PC-3 (cell line): ENCODE data around the gene IL4I1. TPM values are rescaled to one million over a fixed set of nuclear protein-coding genes. Genes with fewer than 3 reads are reported as not detected.

Source experiments
- ATAC-seq: fragments of 200-7000 bp; cut with Tn5 transposase; 2 replicates; pipeline ENCODE4 v1.9.1; 2020; ENCODE audit warnings: mild to moderate bottlenecking, moderate library complexity
- BruUV-seq: library from RNA; stranded (reverse); fragments of 400-500 nt; replicated peaks from 2 replicates; lab custom pipeline; 2021; lab: Mats Ljungman, UMichigan
- CTCF ChIA-PET: fragments of 300-600 bp; sonication (Branson Sonifier 250); formaldehyde crosslinking; loops from one replicate; lab custom pipeline; 2022; ENCODE audit warnings: antibody characterized with exemption; lab: Charles Lee
- POLR2A ChIA-PET: fragments of 300-600 bp; sonication (Branson Sonifier 250); formaldehyde crosslinking; loops from one replicate; lab custom pipeline; 2022; ENCODE audit warnings: antibody characterized with exemption; ENCODE audit not compliant: unreplicated experiment; lab: Charles Lee
- DNase-seq: peaks from one replicate; pipeline ENCODE4 v3.0.0-alpha.2; 2015
- H2AFZ ChIP-seq: fragments of 300-600 bp; sonication (generic); 2 replicates; pipeline ENCODE4 v1.6.0; 2016; ENCODE audit warnings: antibody characterized with exemption, low read length
- H3F3A ChIP-seq: fragments of 300-600 bp; sonication (generic); one replicate; pipeline ENCODE4 v1.6.0; 2017; ENCODE audit warnings: antibody characterized with exemption, low read length, control low read depth, mild to moderate bottlenecking; ENCODE audit not compliant: unreplicated experiment
- H3K27ac ChIP-seq: fragments of 300-600 bp; sonication (generic); 2 replicates; pipeline ENCODE4 v1.5.1; 2016; ENCODE audit warnings: mild to moderate bottlenecking, low read length
- H3K27me3 ChIP-seq: fragments of 300-600 bp; sonication (generic); 2 replicates; pipeline ENCODE4 v1.6.1; 2016; ENCODE audit warnings: low read length, mixed read lengths
- H3K36me3 ChIP-seq: fragments of 300-600 bp; sonication (generic); 2 replicates; pipeline ENCODE4 v1.6.1; 2016; ENCODE audit warnings: low read depth, mixed run types, low read length, mixed read lengths
- H3K4me1 ChIP-seq: fragments of 300-600 bp; sonication (generic); 2 replicates; pipeline ENCODE4 v1.5.1; 2016; ENCODE audit warnings: low read length; ENCODE audit not compliant: insufficient read depth
- H3K4me2 ChIP-seq: fragments of 300-600 bp; sonication (generic); 2 replicates; pipeline ENCODE4 v1.6.0; 2016; ENCODE audit warnings: low read length
- H3K4me3 ChIP-seq: fragments of 300-600 bp; sonication (generic); 2 replicates; pipeline ENCODE4 v1.5.1; 2016; ENCODE audit warnings: mild to moderate bottlenecking, low read length, mixed read lengths
- H3K79me2 ChIP-seq: fragments of 300-600 bp; sonication (generic); 2 replicates; pipeline ENCODE4 v1.6.1; 2017; ENCODE audit warnings: low read length, mixed read lengths
- H3K9ac ChIP-seq: fragments of 300-600 bp; sonication (generic); 2 replicates; pipeline ENCODE4 v1.6.0; 2016; ENCODE audit warnings: mild to moderate bottlenecking, low read length
- H3K9me2 ChIP-seq: fragments of 300-600 bp; sonication (generic); replicated peaks from 2 replicates; pipeline ENCODE4 v1.6.1; 2016; ENCODE audit warnings: mixed run types, low read length, mixed read lengths
- H3K9me3 ChIP-seq: fragments of 300-600 bp; sonication (generic); 2 replicates; pipeline ENCODE4 v1.6.1; 2016; ENCODE audit warnings: low read length, mixed read lengths
- H4K20me1 ChIP-seq: fragments of 300-600 bp; sonication (generic); 2 replicates; pipeline ENCODE4 v1.6.1; 2016; ENCODE audit warnings: low read length, mixed read lengths
- EZH2 ChIP-seq: fragments of 300-600 bp; sonication (generic); IDR thresholded peaks from one replicate; pipeline ENCODE4 v1.6.1; 2017; ENCODE audit warnings: antibody characterized with exemption, mild to moderate bottlenecking, low read length; ENCODE audit not compliant: unreplicated experiment
- EZH2phosphoT487 ChIP-seq: fragments of 300-600 bp; sonication (generic); IDR thresholded peaks from 2 replicates; pipeline ENCODE4 v1.6.1; 2018; ENCODE audit warnings: mild to moderate bottlenecking, antibody characterized with exemption, low read length, borderline replicate concordance
- intact Hi-C: fragments of 100-400 bp; cut with micrococcal nuclease; formaldehyde crosslinking; loops from 2 replicates; pipeline ENCODE4 v1.9.0; 2023
- total RNA-seq: library from RNA; depleted of rRNA; stranded (reverse); fragments of >200 nt; gene quantifications from 2 replicates; pipeline ENCODE4 v1.2.3, GENCODE V29; 2014
- TF ChIP-seq, protein P1 (sequence below): fragments of 300-600 bp; sonication (generic); conservative IDR thresholded peaks from 2 replicates; pipeline ENCODE4 v1.5.1; 2017; ENCODE audit warnings: antibody characterized with exemption, low read depth, mild to moderate bottlenecking, low read length

The IL4I1 gene
- total RNA-seq, 1 experiment from 2014 or later, result 2.2 TPM

DNA sequence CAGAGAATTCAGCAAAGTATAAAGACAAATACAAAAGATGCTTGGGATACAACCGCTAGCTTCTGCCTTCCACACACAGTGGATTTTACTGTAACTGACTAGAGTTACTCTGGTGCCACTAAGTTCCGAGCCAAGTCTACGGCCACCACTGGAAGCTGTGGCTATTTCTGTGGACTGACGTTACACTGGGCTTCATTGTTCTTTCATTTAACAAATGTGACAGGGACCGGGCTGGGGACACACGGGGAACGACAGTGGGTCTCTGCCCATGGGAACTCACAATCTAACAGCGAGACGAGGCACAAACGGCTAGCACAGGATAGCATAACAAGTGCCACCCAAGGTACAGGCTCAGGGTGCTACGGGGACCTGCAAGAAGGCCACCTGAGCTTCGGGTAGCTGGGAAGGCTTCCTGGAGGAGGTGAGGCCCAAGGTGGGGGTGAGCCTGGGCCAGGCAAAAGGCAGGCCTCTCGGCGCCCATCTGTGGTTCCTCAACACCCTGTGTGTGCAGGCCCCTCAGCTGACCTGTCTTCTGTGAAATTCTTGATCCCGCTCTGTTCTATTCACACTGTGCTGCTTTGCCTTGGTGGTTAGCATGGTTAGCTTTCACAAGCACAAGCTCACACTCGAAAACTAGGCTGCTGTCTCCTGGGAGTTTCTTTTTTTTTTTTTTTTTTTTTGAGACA lies 10.3 kb upstream of the IL4I1 start:
- intact Hi-C loops, result no loop called here

DNA sequence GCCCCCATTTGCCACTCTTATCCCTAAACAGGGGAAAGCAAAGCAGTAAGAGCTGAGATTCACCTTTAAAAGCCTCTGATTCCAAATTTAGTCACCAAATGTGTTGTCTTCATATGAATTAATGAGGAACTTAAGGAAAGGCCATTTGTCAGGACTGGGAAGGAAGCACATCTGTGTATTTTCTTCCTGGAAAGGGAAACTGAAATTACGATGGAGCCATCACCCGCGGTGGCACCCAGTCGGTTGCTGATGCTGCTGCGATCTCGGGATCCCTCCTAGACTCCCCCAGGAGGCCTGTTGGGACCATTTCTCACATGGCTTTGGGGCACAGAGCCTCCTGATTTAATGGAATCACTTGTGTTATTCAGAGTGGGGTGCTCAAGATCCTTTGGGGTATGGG lies 7.4 kb upstream of the IL4I1 start:
- intact Hi-C loops, result no loop called here
- no peak overlapping the region for H2AFZ ChIP-seq
- no peaks in the 10 kb centered on the region for H3K4me1 ChIP-seq
- ChIA-PET CTCF (no interaction called here), POLR2A (no interaction called here)
- TF ChIP-seq EZH2phosphoT487, result no peak
- no peak overlapping the region for H3K27ac ChIP-seq
- H3K4me3 ChIP-seq, result no peak overlapping the region
- no peaks in the 10 kb centered on the region for H3K9me3 ChIP-seq
- peaks cover 24% of the 10 kb centered on the region for H4K20me1 ChIP-seq
- no peaks in the 10 kb centered on the region for H3F3A ChIP-seq
- ATAC-seq (no peak), DNase-seq (no peak)
- H3K9ac ChIP-seq, result no peak overlapping the region
- no peaks in the 10 kb centered on the region for H3K9me2 ChIP-seq
- no TSS peak for BruUV-seq
- H3K79me2 ChIP-seq, result no peaks in the 10 kb centered on the region
- peaks cover 22% of the 10 kb centered on the region for H3K36me3 ChIP-seq
- H3K27me3 ChIP-seq, result no peaks in the 10 kb centered on the region
- no peak overlapping the region for H3K4me2 ChIP-seq

More for the DNA sequence above, 10.3 kb upstream of the IL4I1 start:
- BruUV-seq, result TSS peak; percentile 33
- Histone ChIP-seq H3K79me2 (no peaks in the 10 kb centered on the region), H3K9me2 (no peaks in the 10 kb centered on the region), H3K4me2 (no peak overlapping the region), H3K36me3 (peaks cover 39% of the 10 kb centered on the region), H3K27ac (no peak overlapping the region), H3K27me3 (no peaks in the 10 kb centered on the region), H4K20me1 (peaks cover 28% of the 10 kb centered on the region), H2AFZ (no peak overlapping the region), H3K4me3 (no peak overlapping the region), H3F3A (no peaks in the 10 kb centered on the region), H3K4me1 (no peaks in the 10 kb centered on the region), H3K9ac (no peak overlapping the region), H3K9me3 (no peaks in the 10 kb centered on the region)
- ATAC-seq (no peak), DNase-seq (no peak)
- POLR2A ChIA-PET, result interaction anchor here (0.6 kb wide), 1 partner anchor 705 kb away, joined by 6 read pairs; no protein-coding TSS in a partner anchor
- CTCF ChIA-PET, result no interaction called here
- TF ChIP-seq EZH2phosphoT487, result no peak
- TF ChIP-seq, protein P1, sequence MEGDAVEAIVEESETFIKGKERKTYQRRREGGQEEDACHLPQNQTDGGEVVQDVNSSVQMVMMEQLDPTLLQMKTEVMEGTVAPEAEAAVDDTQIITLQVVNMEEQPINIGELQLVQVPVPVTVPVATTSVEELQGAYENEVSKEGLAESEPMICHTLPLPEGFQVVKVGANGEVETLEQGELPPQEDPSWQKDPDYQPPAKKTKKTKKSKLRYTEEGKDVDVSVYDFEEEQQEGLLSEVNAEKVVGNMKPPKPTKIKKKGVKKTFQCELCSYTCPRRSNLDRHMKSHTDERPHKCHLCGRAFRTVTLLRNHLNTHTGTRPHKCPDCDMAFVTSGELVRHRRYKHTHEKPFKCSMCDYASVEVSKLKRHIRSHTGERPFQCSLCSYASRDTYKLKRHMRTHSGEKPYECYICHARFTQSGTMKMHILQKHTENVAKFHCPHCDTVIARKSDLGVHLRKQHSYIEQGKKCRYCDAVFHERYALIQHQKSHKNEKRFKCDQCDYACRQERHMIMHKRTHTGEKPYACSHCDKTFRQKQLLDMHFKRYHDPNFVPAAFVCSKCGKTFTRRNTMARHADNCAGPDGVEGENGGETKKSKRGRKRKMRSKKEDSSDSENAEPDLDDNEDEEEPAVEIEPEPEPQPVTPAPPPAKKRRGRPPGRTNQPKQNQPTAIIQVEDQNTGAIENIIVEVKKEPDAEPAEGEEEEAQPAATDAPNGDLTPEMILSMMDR, result no peak
- TF ChIP-seq EZH2, result no peak

DNA sequence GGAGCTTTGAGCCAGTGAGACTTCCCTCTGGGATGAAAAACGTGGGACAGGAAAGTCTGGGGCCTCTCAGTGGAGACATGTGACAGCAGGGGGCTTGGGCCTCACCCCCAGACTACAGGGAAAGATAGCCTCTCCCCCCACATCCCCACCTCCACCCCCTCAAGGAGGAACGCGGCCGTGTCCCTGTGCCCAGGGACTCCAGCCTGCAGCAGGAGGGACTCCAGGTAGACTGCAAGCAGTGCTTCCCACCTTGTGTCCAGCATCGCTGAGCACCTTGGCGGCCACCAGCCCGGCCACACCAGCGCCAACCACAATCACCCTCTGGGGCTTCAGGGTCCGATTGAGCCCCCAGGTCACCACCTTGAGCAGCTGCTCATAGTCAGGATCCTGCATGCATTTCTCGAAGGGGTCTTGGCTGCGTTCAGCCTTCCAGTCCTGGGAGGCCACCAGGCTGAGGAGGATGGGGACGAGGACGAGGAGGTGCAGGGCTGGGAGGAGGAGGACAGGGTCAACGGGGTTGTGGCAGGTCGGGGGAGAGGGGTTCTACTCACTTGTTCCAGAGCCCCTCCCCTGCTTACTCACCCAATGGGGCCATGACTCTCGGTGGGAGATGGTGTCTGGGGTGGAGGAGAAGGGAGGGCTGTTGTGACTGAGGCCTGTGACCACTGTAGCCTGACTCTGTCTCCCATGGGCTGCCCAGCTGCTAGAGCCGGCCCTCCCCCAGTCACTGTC lies 955 bp downstream of the IL4I1 start:
- H3K79me2 ChIP-seq, result no peaks in the 10 kb centered on the region
- DNase-seq (no peak), ATAC-seq (no peak)
- no peaks in the 10 kb centered on the region for H3F3A ChIP-seq
- H3K9me2 ChIP-seq, result no peaks in the 10 kb centered on the region
- no TSS peak for BruUV-seq
- H3K4me2 ChIP-seq, result no peak overlapping the region
- intact Hi-C loops, result no loop called here
- CTCF ChIA-PET, result no interaction called here
- H3K36me3 ChIP-seq, result no peaks in the 10 kb centered on the region
- H3K9me3 ChIP-seq, result no peaks in the 10 kb centered on the region
- H3K27ac ChIP-seq, result no peak overlapping the region
- H3K4me1 ChIP-seq, result peaks cover 12% of the 10 kb centered on the region
- TF ChIP-seq, protein P1, result no peak
- TF ChIP-seq EZH2, result no peak
- no peak for TF ChIP-seq EZH2phosphoT487
- no peak overlapping the region for H2AFZ ChIP-seq
- no peak overlapping the region for H3K9ac ChIP-seq
- no peak overlapping the region for H3K4me3 ChIP-seq
- POLR2A ChIA-PET, result interaction anchor here (0.6 kb wide), 1 partner anchor 129 kb away, joined by 5 read pairs; the partner anchor contains the start of gene AP2A1
- no peaks in the 10 kb centered on the region for H4K20me1 ChIP-seq
- no peaks in the 10 kb centered on the region for H3K27me3 ChIP-seq
